PC-3 (cell line): ENCODE data around the gene ZNF469. TPM values are rescaled to one million over a fixed set of nuclear protein-coding genes. Genes with fewer than 3 reads are reported as not detected.

Source experiments
- ATAC-seq: fragments of 200-7000 bp; cut with Tn5 transposase; 2 replicates; pipeline ENCODE4 v1.9.1; 2020; ENCODE audit warnings: mild to moderate bottlenecking, moderate library complexity
- BruUV-seq: library from RNA; stranded (reverse); fragments of 400-500 nt; replicated peaks from 2 replicates; lab custom pipeline; 2021; lab: Mats Ljungman, UMichigan
- CTCF ChIA-PET: fragments of 300-600 bp; sonication (Branson Sonifier 250); formaldehyde crosslinking; loops from one replicate; lab custom pipeline; 2022; ENCODE audit warnings: antibody characterized with exemption; lab: Charles Lee
- POLR2A ChIA-PET: fragments of 300-600 bp; sonication (Branson Sonifier 250); formaldehyde crosslinking; loops from one replicate; lab custom pipeline; 2022; ENCODE audit warnings: antibody characterized with exemption; ENCODE audit not compliant: unreplicated experiment; lab: Charles Lee
- DNase-seq: peaks from one replicate; pipeline ENCODE4 v3.0.0-alpha.2; 2015
- H2AFZ ChIP-seq: fragments of 300-600 bp; sonication (generic); 2 replicates; pipeline ENCODE4 v1.6.0; 2016; ENCODE audit warnings: antibody characterized with exemption, low read length
- H3F3A ChIP-seq: fragments of 300-600 bp; sonication (generic); one replicate; pipeline ENCODE4 v1.6.0; 2017; ENCODE audit warnings: antibody characterized with exemption, low read length, control low read depth, mild to moderate bottlenecking; ENCODE audit not compliant: unreplicated experiment
- H3K27ac ChIP-seq: fragments of 300-600 bp; sonication (generic); 2 replicates; pipeline ENCODE4 v1.5.1; 2016; ENCODE audit warnings: mild to moderate bottlenecking, low read length
- H3K27me3 ChIP-seq: fragments of 300-600 bp; sonication (generic); 2 replicates; pipeline ENCODE4 v1.6.1; 2016; ENCODE audit warnings: low read length, mixed read lengths
- H3K36me3 ChIP-seq: fragments of 300-600 bp; sonication (generic); 2 replicates; pipeline ENCODE4 v1.6.1; 2016; ENCODE audit warnings: low read depth, mixed run types, low read length, mixed read lengths
- H3K4me1 ChIP-seq: fragments of 300-600 bp; sonication (generic); 2 replicates; pipeline ENCODE4 v1.5.1; 2016; ENCODE audit warnings: low read length; ENCODE audit not compliant: insufficient read depth
- H3K4me2 ChIP-seq: fragments of 300-600 bp; sonication (generic); 2 replicates; pipeline ENCODE4 v1.6.0; 2016; ENCODE audit warnings: low read length
- H3K4me3 ChIP-seq: fragments of 300-600 bp; sonication (generic); 2 replicates; pipeline ENCODE4 v1.5.1; 2016; ENCODE audit warnings: mild to moderate bottlenecking, low read length, mixed read lengths
- H3K79me2 ChIP-seq: fragments of 300-600 bp; sonication (generic); 2 replicates; pipeline ENCODE4 v1.6.1; 2017; ENCODE audit warnings: low read length, mixed read lengths
- H3K9ac ChIP-seq: fragments of 300-600 bp; sonication (generic); 2 replicates; pipeline ENCODE4 v1.6.0; 2016; ENCODE audit warnings: mild to moderate bottlenecking, low read length
- H3K9me2 ChIP-seq: fragments of 300-600 bp; sonication (generic); replicated peaks from 2 replicates; pipeline ENCODE4 v1.6.1; 2016; ENCODE audit warnings: mixed run types, low read length, mixed read lengths
- H3K9me3 ChIP-seq: fragments of 300-600 bp; sonication (generic); 2 replicates; pipeline ENCODE4 v1.6.1; 2016; ENCODE audit warnings: low read length, mixed read lengths
- H4K20me1 ChIP-seq: fragments of 300-600 bp; sonication (generic); 2 replicates; pipeline ENCODE4 v1.6.1; 2016; ENCODE audit warnings: low read length, mixed read lengths
- EZH2 ChIP-seq: fragments of 300-600 bp; sonication (generic); IDR thresholded peaks from one replicate; pipeline ENCODE4 v1.6.1; 2017; ENCODE audit warnings: antibody characterized with exemption, mild to moderate bottlenecking, low read length; ENCODE audit not compliant: unreplicated experiment
- EZH2phosphoT487 ChIP-seq: fragments of 300-600 bp; sonication (generic); IDR thresholded peaks from 2 replicates; pipeline ENCODE4 v1.6.1; 2018; ENCODE audit warnings: mild to moderate bottlenecking, antibody characterized with exemption, low read length, borderline replicate concordance
- intact Hi-C: fragments of 100-400 bp; cut with micrococcal nuclease; formaldehyde crosslinking; loops from 2 replicates; pipeline ENCODE4 v1.9.0; 2023
- total RNA-seq: library from RNA; depleted of rRNA; stranded (reverse); fragments of >200 nt; gene quantifications from 2 replicates; pipeline ENCODE4 v1.2.3, GENCODE V29; 2014
- TF ChIP-seq, protein P1 (sequence below): fragments of 300-600 bp; sonication (generic); conservative IDR thresholded peaks from 2 replicates; pipeline ENCODE4 v1.5.1; 2017; ENCODE audit warnings: antibody characterized with exemption, low read depth, mild to moderate bottlenecking, low read length

Gene ZNF469
- total RNA-seq, 1 experiment from 2014 or later = 3.1 TPM

DNA sequence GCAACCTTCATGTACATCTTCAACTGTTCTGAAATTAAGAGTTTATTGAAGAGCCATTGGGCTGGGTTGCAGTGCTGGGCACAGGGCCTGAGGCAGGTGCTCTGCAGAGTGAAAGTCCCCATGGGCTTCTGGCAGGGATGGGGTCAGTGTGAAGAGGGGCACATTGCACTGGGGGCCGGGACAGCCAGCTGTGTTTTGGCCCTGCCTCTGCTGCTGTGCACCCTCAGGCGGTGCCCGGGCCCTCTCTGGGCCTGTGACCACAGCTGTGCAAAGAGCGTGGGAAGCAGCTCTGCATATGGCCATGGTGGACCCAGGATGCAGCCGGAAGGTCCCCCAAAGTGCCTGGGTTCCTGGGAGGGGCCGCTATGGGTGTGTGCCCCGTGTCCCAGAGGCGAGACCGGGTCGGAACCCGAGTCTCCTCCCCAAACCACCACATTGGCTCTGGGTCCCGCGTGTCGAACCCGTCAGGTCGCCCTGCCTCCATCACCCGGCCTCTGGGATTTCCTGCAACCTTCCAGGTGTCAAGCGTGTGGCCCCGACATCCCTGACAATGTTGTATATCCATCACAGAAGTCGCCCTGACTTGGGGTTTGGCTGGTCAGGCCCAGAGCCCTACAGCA is 38.2 kb upstream of the ZNF469 start:
- H3K27me3 ChIP-seq = no peaks in the 10 kb centered on the region
- DNase-seq (no peak), ATAC-seq (no peak)
- ChIA-PET CTCF (no interaction called here), POLR2A (no interaction called here)
- no peak for TF ChIP-seq EZH2
- TF ChIP-seq EZH2phosphoT487 = no peak
- TF ChIP-seq, protein P1, sequence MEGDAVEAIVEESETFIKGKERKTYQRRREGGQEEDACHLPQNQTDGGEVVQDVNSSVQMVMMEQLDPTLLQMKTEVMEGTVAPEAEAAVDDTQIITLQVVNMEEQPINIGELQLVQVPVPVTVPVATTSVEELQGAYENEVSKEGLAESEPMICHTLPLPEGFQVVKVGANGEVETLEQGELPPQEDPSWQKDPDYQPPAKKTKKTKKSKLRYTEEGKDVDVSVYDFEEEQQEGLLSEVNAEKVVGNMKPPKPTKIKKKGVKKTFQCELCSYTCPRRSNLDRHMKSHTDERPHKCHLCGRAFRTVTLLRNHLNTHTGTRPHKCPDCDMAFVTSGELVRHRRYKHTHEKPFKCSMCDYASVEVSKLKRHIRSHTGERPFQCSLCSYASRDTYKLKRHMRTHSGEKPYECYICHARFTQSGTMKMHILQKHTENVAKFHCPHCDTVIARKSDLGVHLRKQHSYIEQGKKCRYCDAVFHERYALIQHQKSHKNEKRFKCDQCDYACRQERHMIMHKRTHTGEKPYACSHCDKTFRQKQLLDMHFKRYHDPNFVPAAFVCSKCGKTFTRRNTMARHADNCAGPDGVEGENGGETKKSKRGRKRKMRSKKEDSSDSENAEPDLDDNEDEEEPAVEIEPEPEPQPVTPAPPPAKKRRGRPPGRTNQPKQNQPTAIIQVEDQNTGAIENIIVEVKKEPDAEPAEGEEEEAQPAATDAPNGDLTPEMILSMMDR = no peak
- intact Hi-C loops = no loop called here
- H3K36me3 ChIP-seq = no peaks in the 10 kb centered on the region
- no peak overlapping the region for H3K4me3 ChIP-seq
- no TSS peak for BruUV-seq
- no peaks in the 10 kb centered on the region for H3K9me2 ChIP-seq
- no peak overlapping the region for H3K9ac ChIP-seq
- H3K27ac ChIP-seq = no peak overlapping the region
- no peaks in the 10 kb centered on the region for H3K79me2 ChIP-seq
- H3F3A ChIP-seq = no peaks in the 10 kb centered on the region
- H3K9me3 ChIP-seq = no peaks in the 10 kb centered on the region
- no peak overlapping the region for H3K4me2 ChIP-seq
- no peak overlapping the region for H2AFZ ChIP-seq
- no peaks in the 10 kb centered on the region for H3K4me1 ChIP-seq
- H4K20me1 ChIP-seq = no peaks in the 10 kb centered on the region

DNA sequence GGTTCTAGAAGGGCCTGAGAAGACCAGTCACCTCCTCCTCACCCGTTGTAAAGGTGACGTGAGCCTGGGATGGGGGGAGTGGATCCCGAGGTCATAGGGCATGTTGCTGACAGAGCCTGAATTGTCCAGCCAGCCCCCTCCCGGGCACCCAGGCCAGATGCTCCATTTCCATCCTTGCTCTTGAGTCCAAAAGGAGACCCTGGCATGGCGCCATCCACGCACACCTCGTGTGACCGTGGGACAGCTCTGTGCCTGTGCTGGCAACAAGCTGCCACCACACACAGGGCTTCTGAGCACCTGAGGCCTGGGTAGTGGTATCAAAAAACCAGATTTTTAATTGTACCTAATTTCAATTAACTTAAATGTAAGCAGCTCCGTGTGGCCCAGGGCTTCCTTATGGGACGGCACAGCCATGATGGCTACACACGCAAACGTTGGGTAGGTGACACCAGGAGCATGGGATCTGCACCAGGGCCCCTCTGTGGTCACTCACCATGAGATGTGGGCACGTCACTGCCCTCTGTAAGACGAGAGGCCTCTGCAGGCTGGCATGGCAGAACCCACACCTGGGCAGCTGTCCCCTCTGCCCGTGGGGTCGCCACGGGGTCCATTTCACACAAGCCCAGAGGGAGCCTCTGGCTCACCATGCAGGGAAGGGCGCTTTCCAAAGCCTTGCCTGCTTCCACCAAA is 37.6 kb upstream of the ZNF469 start:
- no peak overlapping the region for H3K4me3 ChIP-seq
- no peak overlapping the region for H2AFZ ChIP-seq
- no peak overlapping the region for H3K27ac ChIP-seq
- no peaks in the 10 kb centered on the region for H3K4me1 ChIP-seq
- no peak overlapping the region for H3K9ac ChIP-seq
- no peaks in the 10 kb centered on the region for H3K27me3 ChIP-seq
- no peaks in the 10 kb centered on the region for H3K36me3 ChIP-seq
- H3K4me2 ChIP-seq = no peak overlapping the region
- BruUV-seq = no TSS peak
- H3K9me3 ChIP-seq = no peaks in the 10 kb centered on the region
- POLR2A ChIA-PET = no interaction called here
- ATAC-seq (no peak), DNase-seq (no peak)
- H3K9me2 ChIP-seq = no peaks in the 10 kb centered on the region
- no peaks in the 10 kb centered on the region for H3K79me2 ChIP-seq
- H4K20me1 ChIP-seq = no peaks in the 10 kb centered on the region
- TF ChIP-seq EZH2 = no peak
- no peak for TF ChIP-seq EZH2phosphoT487
- TF ChIP-seq, protein P1 = no peak
- CTCF ChIA-PET = no interaction called here
- H3F3A ChIP-seq = no peaks in the 10 kb centered on the region
- intact Hi-C loops = no loop called here
